Testis (tissue), 3 donors: ENCODE measurements around the gene KCNIP3. TPM values are rescaled to one million over a fixed set of nuclear protein-coding genes. Genes with fewer than 3 reads are reported as not detected.
"Not testable (repeated sequence)": the region's sequence is repeated elsewhere in the genome, so short reads cannot be mapped to it uniquely, and the experiment has no call there.

Experiments used
- DNase-seq: peaks from one replicate; pipeline ENCODE4 v3.0.0-alpha.2; 2019
- H3K27ac ChIP-seq, 2 donors: fragments of 200-600 bp; sonication (generic); one replicate each; pipeline ENCODE4 v1.5.1; 2019
- H3K27me3 ChIP-seq: fragments of 200-600 bp; sonication (generic); one replicate; pipeline ENCODE4 v1.5.1; 2019
- H3K36me3 ChIP-seq: fragments of 200-600 bp; sonication (generic); one replicate; pipeline ENCODE4 v1.5.1; 2017; ENCODE audit warnings: low read depth; ENCODE audit errors: missing control alignments
- H3K4me1 ChIP-seq: fragments of 200-600 bp; sonication (generic); one replicate; pipeline ENCODE4 v1.5.1; 2019
- H3K4me3 ChIP-seq, 2 donors: fragments of 200-600 bp; sonication (generic); one replicate each; pipeline ENCODE4 v1.5.1; 2017 to 2019
- H3K9me3 ChIP-seq: fragments of 200-600 bp; sonication (generic); one replicate; pipeline ENCODE4 v1.5.1; 2017
- CTCF ChIP-seq, 3 experiments: fragments of 450-650 bp in 2 of 3; fragments of 200-600 bp in 1 of 3; sonication (generic) in 1 of 3; IDR thresholded peaks; one replicate each; pipeline ENCODE4 v1.5.1; 2016 to 2019; ENCODE audit warnings: antibody characterized with exemption in 3 of 3, mild to moderate bottlenecking in 2 of 3, moderate library complexity in 1 of 3
- POLR2A ChIP-seq: fragments of 450-650 bp; IDR thresholded peaks from one replicate; pipeline ENCODE4 v1.6.1; 2017; ENCODE audit warnings: antibody characterized with exemption, mild to moderate bottlenecking, moderate library complexity
- WGBS, 2 donors: methylation state at CpG; one replicate each; pipeline ENCODE4 v1.1.5; 2018; 5-methylcytosine and 5-hydroxymethylcytosine counted together
- intact Hi-C: fragments of 100-400 bp; cut with DNase I; formaldehyde crosslinking; loops from one replicate; pipeline ENCODE4 v1.15.1; 2023; ENCODE audit warnings: low total_unique reads
- polyA plus RNA-seq: library from polyadenylated mRNA; stranded (reverse); fragments of 350-450 nt; fragmentation: Illumina TruSeq; extraction: RNeasy Lipid Tissue Mini Kit (QIAGEN cat#74804); gene quantifications from one replicate; pipeline ENCODE4 v1.2.3, GENCODE V29; 2014; ENCODE audit warnings: low read depth, low replicate concordance; ENCODE audit not compliant: insufficient read depth
- total RNA-seq, 2 donors: library from RNA; depleted of rRNA; stranded (reverse); fragments of >200 nt; gene quantifications; one replicate each; pipeline ENCODE4 v1.2.3, GENCODE V29; 2016

KCNIP3 gene
- total and polyA plus RNA-seq, 3 donors from 2014 or later = 23.9 to 69.1 (median 43.4) TPM

GRCh38 chr2:95375532-95376150, 78.5 kb downstream of the KCNIP3 start:
- no peak for DNase-seq
- Histone ChIP-seq H3K36me3 (no peaks in the 10 kb centered on the region), H3K27ac (no peak overlapping the region), H3K4me1 (no peaks in the 10 kb centered on the region), H3K9me3 (no peaks in the 10 kb centered on the region), H3K27me3 (no peaks in the 10 kb centered on the region), H3K4me3 (no peak overlapping the region)
- WGBS, 2 donors = 81 to 84% methylated on average over 13 to 21 of the region's 21 CpGs
- intact Hi-C loops = no loop called here
- TF ChIP-seq CTCF (IDR thresholded peaks at IDR 0.05) (no peak), POLR2A (no peak)

GRCh38 chr2:95376311-95377215, 79.4 kb downstream of the KCNIP3 start:
- no peak overlapping the region for H3K27ac ChIP-seq
- no peaks in the 10 kb centered on the region for H3K27me3 ChIP-seq
- 83 to 89% methylated on average over 19 to 22 of the region's 22 CpGs for WGBS, 2 donors
- no peak overlapping the region for H3K4me3 ChIP-seq
- no peak for DNase-seq
- no peaks in the 10 kb centered on the region for H3K4me1 ChIP-seq
- intact Hi-C loops = no loop called here
- H3K9me3 ChIP-seq = no peaks in the 10 kb centered on the region
- no peaks in the 10 kb centered on the region for H3K36me3 ChIP-seq
- TF ChIP-seq CTCF (IDR thresholded peaks at IDR 0.05) = no peak
- no peak for TF ChIP-seq POLR2A

GRCh38 chr2:95377216-95378123, 80.3 kb downstream of the KCNIP3 start:
- H3K4me1 ChIP-seq = no peaks in the 10 kb centered on the region
- intact Hi-C loops = no loop called here
- no peak overlapping the region for H3K27ac ChIP-seq
- H3K4me3 ChIP-seq = no peak overlapping the region
- TF ChIP-seq CTCF (IDR thresholded peaks at IDR 0.05) = no peak
- TF ChIP-seq POLR2A = no peak
- no peaks in the 10 kb centered on the region for H3K36me3 ChIP-seq
- no peaks in the 10 kb centered on the region for H3K27me3 ChIP-seq
- DNase-seq = peak; percentile 9
- no peaks in the 10 kb centered on the region for H3K9me3 ChIP-seq
- WGBS, 2 donors = 82 to 89% methylated on average over 6 to 17 of the region's 17 CpGs

GRCh38 chr2:95378281-95378680, 81.1 kb downstream of the KCNIP3 start:
- peak; percentile 0 for DNase-seq
- H3K9me3 ChIP-seq, H3K36me3 ChIP-seq, intact Hi-C loops, H3K4me1 ChIP-seq, H3K4me3 ChIP-seq, H3K27me3 ChIP-seq, H3K27ac ChIP-seq: not testable (repeated sequence)
- 94 to 98% methylated on average over 7 of the region's 7 CpGs for WGBS, 2 donors

- H3K36me3 ChIP-seq = no peaks in the 10 kb centered on the region
- intact Hi-C loops = no loop called here
- 40 to 43% methylated on average over 8 of the region's 8 CpGs for WGBS, 2 donors
Observed at GRCh38 chr2:95379371-95379831, 82.3 kb downstream of the KCNIP3 start.

More at GRCh38 chr2:95379371-95379831, 82.3 kb downstream of the KCNIP3 start:
- Histone ChIP-seq H3K27ac (peak overlapping the region in 1 of 2 donors; percentile 19), H3K4me1 (peaks cover 13% of the 10 kb centered on the region), H3K27me3 (no peaks in the 10 kb centered on the region), H3K4me3 (no peak overlapping the region), H3K9me3 (no peaks in the 10 kb centered on the region)
- peak; percentile 23 for DNase-seq
- TF ChIP-seq CTCF (IDR thresholded peaks at IDR 0.05) (peak in 1 of 3 experiments; percentile 30), POLR2A (no peak)
